Measurements from ENCODE around the gene CDKAL1. TPM values are rescaled to one million over a fixed set of nuclear protein-coding genes. Genes with fewer than 3 reads are reported as not detected.

Gene CDKAL1
- total RNA-seq, 4 donors from 2014 or later: 15.2 to 17.9 (median 17.1) TPM

GRCh38 chr6:21000331-21000801, 466.1 kb downstream of the CDKAL1 start:
- no peak for TF ChIP-seq CTCF (IDR thresholded peaks at IDR 0.05; ENCODE audit: low read depth)

GRCh38 chr6:21001736-21002135, 467.5 kb downstream of the CDKAL1 start:
- TF ChIP-seq CTCF (IDR thresholded peaks at IDR 0.05; ENCODE audit: low read depth): no peak

- no peak for TF ChIP-seq CTCF (IDR thresholded peaks at IDR 0.05; ENCODE audit: low read depth)
Observed at GRCh38 chr6:21003780-21004541, 469.7 kb downstream of the CDKAL1 start.

GRCh38 chr6:21005816-21006570, 471.7 kb downstream of the CDKAL1 start:
- TF ChIP-seq CTCF (IDR thresholded peaks at IDR 0.05; ENCODE audit: low read depth): no peak

GRCh38 chr6:21019614-21020013, 485.4 kb downstream of the CDKAL1 start:
- TF ChIP-seq CTCF (IDR thresholded peaks at IDR 0.05; ENCODE audit: low read depth): no peak

- no peak for TF ChIP-seq CTCF (IDR thresholded peaks at IDR 0.05; ENCODE audit: low read depth)
Observed at GRCh38 chr6:21022343-21023107, 488.3 kb downstream of the CDKAL1 start.

- no peak for TF ChIP-seq CTCF (IDR thresholded peaks at IDR 0.05; ENCODE audit: low read depth)
Observed at GRCh38 chr6:21023210-21023609, 489.0 kb downstream of the CDKAL1 start.
